SK-N-MC (cell line): Measurements from ENCODE around the gene DCST2.

Experiments used
- EZH2 ChIP-seq: fragments of 200-600 bp; sonication (generic); IDR thresholded peaks from one replicate; pipeline ENCODE4 v1.6.1; 2017; ENCODE audit warnings: antibody characterized with exemption
- POLR2AphosphoS5 ChIP-seq: IDR thresholded peaks from 2 replicates; pipeline ENCODE4 v1.6.1; 2012; ENCODE audit warnings: mild to moderate bottlenecking, low read depth, low read length, borderline replicate concordance

DNA sequence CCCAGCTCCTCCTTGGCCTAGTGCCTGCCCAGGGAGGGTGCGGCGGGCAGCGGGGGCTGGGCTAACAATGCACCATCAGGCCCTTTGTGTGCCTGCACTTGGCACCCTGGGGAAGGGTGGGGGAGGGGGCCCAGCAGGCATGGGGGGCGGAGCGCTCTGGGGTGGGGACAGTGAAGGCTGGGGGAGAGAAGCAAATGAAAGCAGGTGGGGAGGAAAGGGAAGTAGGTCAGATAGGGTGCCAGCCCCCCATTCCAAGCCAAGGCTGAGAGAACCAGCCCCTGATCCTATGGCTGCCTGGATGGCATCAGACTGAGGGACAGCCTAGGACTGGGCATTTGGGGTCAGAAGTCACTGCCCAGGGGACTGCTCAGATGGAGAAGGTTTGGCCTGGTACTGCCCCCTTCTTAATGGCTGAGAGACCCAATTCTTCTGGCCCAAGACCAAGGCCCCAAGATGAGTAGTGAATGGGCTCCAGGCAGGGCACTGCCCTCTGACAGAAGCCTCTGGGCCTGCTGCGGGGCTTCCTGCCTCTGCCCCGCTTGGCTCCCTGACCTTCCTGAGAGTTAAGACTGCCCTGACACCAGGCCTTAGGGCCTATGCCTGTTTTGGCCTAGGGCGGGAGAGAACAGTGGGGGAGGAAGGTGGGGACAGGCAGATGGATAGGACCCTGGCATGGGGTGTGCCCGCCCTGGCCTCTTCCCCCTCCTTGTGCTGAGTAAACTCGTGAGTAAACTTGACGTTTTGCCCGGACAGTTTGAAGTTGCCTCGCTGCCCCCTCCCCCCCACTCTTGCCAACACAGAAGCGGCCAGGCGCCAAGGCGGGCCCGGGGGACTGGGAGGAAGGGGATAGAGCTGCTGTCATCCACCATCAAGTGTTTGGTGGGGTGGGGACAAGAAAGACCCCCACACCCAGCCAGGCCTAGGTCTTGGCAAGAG is 28.2 kb downstream of the DCST2 start:
- TF ChIP-seq EZH2: no peak
- TF ChIP-seq POLR2AphosphoS5: no peak
